Esophagus muscularis mucosa (tissue), 4 donors: Measurements from ENCODE around the gene PRDM16. TPM values are rescaled to one million over a fixed set of nuclear protein-coding genes. Genes with fewer than 3 reads are reported as not detected.

Experiments
- DNase-seq: peaks from one replicate; pipeline ENCODE4 v3.0.0-alpha.2; 2017; ENCODE audit errors: extremely low spot score
- H3K27ac ChIP-seq, 4 donors: fragments of 200-600 bp; sonication (generic); replicated peaks in 1 of 4; 1 replicate in 3 of 4; 2 replicates in 1 of 4; pipeline ENCODE4 v1.5.1; 2016 to 2019; ENCODE audit warnings: mild to moderate bottlenecking in 1 of 4
- H3K27me3 ChIP-seq, 4 donors: fragments of 200-600 bp; sonication (generic); one replicate each; pipeline versions ENCODE4 v1.5.1 to v1.6.0; 2016 to 2019
- H3K36me3 ChIP-seq, 4 donors: fragments of 200-600 bp; sonication (generic); one replicate each; pipeline ENCODE4 v1.5.1; 2016 to 2019
- H3K4me1 ChIP-seq, 4 donors: fragments of 200-600 bp; sonication (generic); one replicate each; pipeline ENCODE4 v1.5.1; 2016 to 2019
- H3K4me3 ChIP-seq, 4 donors: fragments of 200-600 bp; sonication (generic); 1 replicate in 2 of 4; 2 replicates in 2 of 4; pipeline ENCODE4 v1.5.1; 2016 to 2019; ENCODE audit warnings: mild to moderate bottlenecking in 4 of 4, moderate library complexity in 1 of 4
- H3K9me3 ChIP-seq, 4 donors: fragments of 200-600 bp; sonication (generic); 1 replicate in 3 of 4; 2 replicates in 1 of 4; pipeline ENCODE4 v1.5.1; 2016 to 2019
- EP300 ChIP-seq: sonication (generic); formaldehyde crosslinking; IDR thresholded peaks from one replicate; pipeline ENCODE4 v1.6.1; 2017; ENCODE audit warnings: antibody characterized with exemption
- POLR2A ChIP-seq: fragments of 450-650 bp; IDR thresholded peaks from one replicate; pipeline ENCODE4 v1.6.1; 2017; ENCODE audit warnings: antibody characterized with exemption, moderate library complexity, mild to moderate bottlenecking, low read depth
- POLR2AphosphoS5 ChIP-seq, 2 donors: sonication (generic); formaldehyde crosslinking; IDR thresholded peaks; one replicate each; pipeline ENCODE4 v1.6.1; 2017; ENCODE audit warnings: antibody characterized with exemption in 2 of 2
- WGBS: methylation state at CpG from one replicate; pipeline ENCODE4 v1.1.5; 2018; 5-methylcytosine and 5-hydroxymethylcytosine counted together
- intact Hi-C: fragments of 100-400 bp; cut with DNase I; formaldehyde crosslinking; loops from one replicate; pipeline ENCODE4 v1.15.1; 2023
- total RNA-seq, 4 donors: library from RNA; depleted of rRNA; stranded (reverse); fragments of >200 nt; gene quantifications; one replicate each; pipeline versions ENCODE4 v1.1.0 to v1.2.1, GENCODE V29; 2016
- TF ChIP-seq, protein P1 (sequence below), 3 experiments: fragments of 200-600 bp in 2 of 3; fragments of 450-650 bp in 1 of 3; sonication (generic) in 2 of 3; IDR thresholded peaks; one replicate each; pipeline ENCODE4 v1.5.1; 2017 to 2019; ENCODE audit warnings: antibody characterized with exemption in 3 of 3, mild to moderate bottlenecking in 2 of 3, moderate library complexity in 1 of 3

PRDM16 gene
- total RNA-seq, 4 donors from 2014 or later, result 1.2 to 4.4 (median 2.2) TPM

DNA sequence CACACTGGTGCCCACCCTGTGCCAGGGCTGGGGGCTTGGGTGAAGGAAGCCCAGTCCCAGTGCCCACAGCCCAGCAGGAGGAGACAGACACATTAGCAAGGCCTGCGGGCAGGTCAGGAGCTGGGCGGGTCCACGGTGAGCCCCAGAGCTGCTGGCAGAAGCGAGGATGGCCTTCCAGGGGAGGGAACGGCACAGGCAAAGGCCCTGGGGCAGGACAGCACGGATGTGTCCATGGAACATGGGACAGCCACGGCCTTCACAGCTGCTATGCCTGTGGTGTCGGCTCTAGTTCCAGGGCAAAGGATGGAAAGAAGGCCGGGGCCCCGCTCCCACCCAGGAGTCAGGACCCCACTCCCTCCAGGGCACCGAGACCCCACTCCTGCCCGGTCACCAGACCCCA is 220.5 kb downstream of the PRDM16 start:
- no peak overlapping the region for H3K4me3 ChIP-seq
- H3K27ac ChIP-seq, result no peak overlapping the region
- peaks cover 0 to 71% (median 0%) of the 10 kb centered on the region in 4 donors for H3K27me3 ChIP-seq
- no peak for TF ChIP-seq EP300
- TF ChIP-seq, protein P1, sequence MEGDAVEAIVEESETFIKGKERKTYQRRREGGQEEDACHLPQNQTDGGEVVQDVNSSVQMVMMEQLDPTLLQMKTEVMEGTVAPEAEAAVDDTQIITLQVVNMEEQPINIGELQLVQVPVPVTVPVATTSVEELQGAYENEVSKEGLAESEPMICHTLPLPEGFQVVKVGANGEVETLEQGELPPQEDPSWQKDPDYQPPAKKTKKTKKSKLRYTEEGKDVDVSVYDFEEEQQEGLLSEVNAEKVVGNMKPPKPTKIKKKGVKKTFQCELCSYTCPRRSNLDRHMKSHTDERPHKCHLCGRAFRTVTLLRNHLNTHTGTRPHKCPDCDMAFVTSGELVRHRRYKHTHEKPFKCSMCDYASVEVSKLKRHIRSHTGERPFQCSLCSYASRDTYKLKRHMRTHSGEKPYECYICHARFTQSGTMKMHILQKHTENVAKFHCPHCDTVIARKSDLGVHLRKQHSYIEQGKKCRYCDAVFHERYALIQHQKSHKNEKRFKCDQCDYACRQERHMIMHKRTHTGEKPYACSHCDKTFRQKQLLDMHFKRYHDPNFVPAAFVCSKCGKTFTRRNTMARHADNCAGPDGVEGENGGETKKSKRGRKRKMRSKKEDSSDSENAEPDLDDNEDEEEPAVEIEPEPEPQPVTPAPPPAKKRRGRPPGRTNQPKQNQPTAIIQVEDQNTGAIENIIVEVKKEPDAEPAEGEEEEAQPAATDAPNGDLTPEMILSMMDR (IDR thresholded peaks at IDR 0.05), result no peak
- TF ChIP-seq POLR2AphosphoS5 (IDR thresholded peaks at IDR 0.05), result no peak
- TF ChIP-seq POLR2A, result no peak
- H3K9me3 ChIP-seq, result no peaks in the 10 kb centered on the region
- 97% methylated on average over 11 of the region's 12 CpGs for WGBS
- no peak for DNase-seq
- H3K36me3 ChIP-seq, result no peaks in the 10 kb centered on the region
- intact Hi-C loops, result no loop called here
- H3K4me1 ChIP-seq, result peaks cover 0 to 8% (median 0%) of the 10 kb centered on the region in 4 donors

DNA sequence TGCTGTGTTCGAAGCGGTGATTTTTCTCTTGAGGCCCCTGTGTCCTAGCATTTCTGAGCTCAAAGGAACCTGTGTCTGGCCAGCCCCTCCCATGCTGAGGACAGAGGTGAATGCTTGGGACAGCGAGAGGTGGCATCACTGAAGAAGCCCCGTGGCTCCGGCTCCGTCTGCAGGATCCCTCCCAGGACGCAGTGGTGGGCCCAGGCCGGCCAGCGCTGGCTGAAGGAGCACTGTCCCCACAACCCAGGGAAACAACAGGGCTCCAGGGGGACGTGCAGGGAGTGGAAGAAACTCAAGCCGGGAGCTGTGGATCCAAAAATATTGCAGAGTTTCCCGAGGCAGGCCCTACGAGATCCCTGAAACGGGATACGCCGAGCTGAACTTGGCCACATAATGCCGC is 221.4 kb downstream of the PRDM16 start:
- intact Hi-C loops, result no loop called here
- Histone ChIP-seq H3K4me1 (peaks cover 0 to 8% (median 0%) of the 10 kb centered on the region in 4 donors), H3K27me3 (peaks cover 0 to 67% (median 0%) of the 10 kb centered on the region in 4 donors), H3K4me3 (no peak overlapping the region), H3K36me3 (no peaks in the 10 kb centered on the region), H3K27ac (no peak overlapping the region), H3K9me3 (no peaks in the 10 kb centered on the region)
- WGBS, result 88% methylated on average over 17 of the region's 17 CpGs
- TF ChIP-seq EP300 (no peak), POLR2A (no peak), POLR2AphosphoS5 (IDR thresholded peaks at IDR 0.05) (no peak)
- TF ChIP-seq, protein P1 (IDR thresholded peaks at IDR 0.05), result no peak
- DNase-seq, result no peak

DNA sequence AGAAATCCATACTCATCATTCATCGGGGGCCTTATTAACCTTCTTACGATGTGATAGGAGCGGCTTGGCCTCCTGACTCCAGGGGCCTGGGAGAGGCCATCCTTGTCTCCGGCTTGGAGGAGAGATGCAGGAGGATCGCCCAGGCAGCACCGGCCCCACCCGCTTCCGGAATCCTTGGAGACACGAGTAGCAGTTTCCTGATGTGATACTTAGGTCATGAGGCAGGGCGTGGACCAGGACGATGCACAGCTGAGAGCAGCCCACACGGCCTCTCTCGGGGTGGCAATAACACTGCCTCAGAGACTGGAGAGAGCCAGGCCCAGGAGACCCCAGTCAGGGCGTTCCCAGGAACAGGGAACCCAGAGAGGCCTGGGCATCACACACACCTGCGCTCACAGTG is 221.9 kb downstream of the PRDM16 start:
- no peak for DNase-seq
- Histone ChIP-seq H3K27ac (no peak overlapping the region), H3K27me3 (peaks cover 0 to 67% (median 0%) of the 10 kb centered on the region in 4 donors), H3K9me3 (no peaks in the 10 kb centered on the region), H3K4me3 (no peak overlapping the region), H3K36me3 (no peaks in the 10 kb centered on the region), H3K4me1 (peaks cover 0 to 8% (median 0%) of the 10 kb centered on the region in 4 donors)
- TF ChIP-seq POLR2A, result no peak
- TF ChIP-seq POLR2AphosphoS5 (IDR thresholded peaks at IDR 0.05), result no peak
- TF ChIP-seq EP300, result no peak
- TF ChIP-seq, protein P1 (IDR thresholded peaks at IDR 0.05), result no peak
- WGBS, result 93% methylated on average over 8 of the region's 15 CpGs
- intact Hi-C loops, result no loop called here

DNA sequence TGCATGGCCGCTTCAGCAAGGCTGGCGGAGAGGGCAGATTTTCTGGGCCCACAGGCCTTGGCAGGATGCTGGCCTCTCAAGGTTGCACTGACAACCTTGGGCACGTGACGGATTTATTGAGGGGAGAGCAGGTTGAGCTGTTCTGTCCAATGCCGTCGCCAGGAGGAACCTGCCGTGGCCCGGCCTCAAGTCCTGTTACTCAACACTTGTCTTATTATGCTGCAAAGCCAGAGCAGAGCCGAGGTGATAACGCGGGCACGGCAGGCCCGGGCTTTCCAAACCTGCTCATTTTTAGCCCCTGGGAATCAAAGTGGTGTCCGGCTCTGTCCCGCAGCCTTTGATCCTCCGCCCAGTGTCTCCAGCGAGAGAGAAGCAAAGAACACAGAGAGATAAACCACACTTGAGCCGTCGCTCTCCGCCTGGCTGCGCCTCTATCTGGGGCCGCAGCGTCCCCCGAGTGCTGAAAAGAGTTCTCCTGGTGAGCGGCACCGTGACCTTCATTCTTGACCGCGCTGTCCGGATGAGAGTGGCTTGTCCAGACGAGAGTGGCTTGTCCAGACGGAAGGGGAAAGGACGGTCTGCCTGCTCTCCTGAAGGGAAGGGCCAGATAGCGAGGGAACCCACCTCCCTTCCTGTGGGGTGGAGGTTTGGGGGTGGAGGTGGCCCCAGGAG is 223.2 kb downstream of the PRDM16 start:
- Histone ChIP-seq H3K27ac (no peak overlapping the region), H3K4me1 (peaks cover 0 to 8% (median 0%) of the 10 kb centered on the region in 4 donors), H3K27me3 (peaks cover 0 to 69% (median 0%) of the 10 kb centered on the region in 4 donors), H3K9me3 (no peaks in the 10 kb centered on the region), H3K36me3 (no peaks in the 10 kb centered on the region), H3K4me3 (no peak overlapping the region)
- no peak for DNase-seq
- TF ChIP-seq EP300, result no peak
- 92% methylated on average over 33 of the region's 33 CpGs for WGBS
- intact Hi-C loops, result no loop called here

DNA sequence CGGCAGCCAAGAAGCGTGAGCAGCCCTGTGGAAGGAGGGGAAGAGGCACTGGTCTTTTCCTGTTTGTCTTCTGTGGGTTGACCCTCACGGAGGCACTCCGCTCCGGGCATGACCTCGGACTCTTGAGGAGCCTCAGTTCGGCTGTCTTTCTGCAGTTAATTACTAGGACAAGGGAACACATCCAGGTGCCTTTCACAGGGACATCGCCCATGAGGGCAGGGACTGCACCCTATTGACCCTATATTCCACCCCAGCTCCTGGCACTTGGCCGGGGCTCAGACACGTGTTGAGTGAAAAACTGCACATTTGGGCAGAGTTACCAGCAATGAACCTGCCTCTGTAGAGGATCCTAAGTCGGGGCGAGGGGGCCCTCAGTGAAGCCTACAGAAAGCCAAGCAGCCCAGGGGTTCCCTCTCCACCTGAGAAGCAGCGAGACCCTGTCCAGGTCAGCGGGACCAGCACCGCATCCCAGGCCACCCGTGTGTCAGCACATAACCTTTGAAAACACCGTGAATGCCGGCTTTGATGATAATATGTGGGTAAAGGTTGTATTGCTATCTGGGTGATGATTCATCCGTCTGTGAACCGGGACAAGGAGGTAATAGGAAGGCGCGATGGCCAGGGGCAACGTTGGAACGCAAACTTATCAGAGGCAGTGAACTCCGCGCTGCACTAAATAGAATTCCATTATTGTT is 224.0 kb downstream of the PRDM16 start:
- DNase-seq, result no peak
- H3K4me1 ChIP-seq, result peaks cover 0 to 8% (median 0%) of the 10 kb centered on the region in 4 donors
- intact Hi-C loops, result no loop called here
- WGBS, result 94% methylated on average over 24 of the region's 26 CpGs
- no peak overlapping the region for H3K27ac ChIP-seq
- H3K36me3 ChIP-seq, result no peaks in the 10 kb centered on the region
- no peaks in the 10 kb centered on the region for H3K9me3 ChIP-seq
- no peak overlapping the region for H3K4me3 ChIP-seq
- no peak for TF ChIP-seq EP300
- TF ChIP-seq, protein P1 (IDR thresholded peaks at IDR 0.05), result no peak
- no peak for TF ChIP-seq POLR2AphosphoS5 (IDR thresholded peaks at IDR 0.05)
- no peak for TF ChIP-seq POLR2A
- H3K27me3 ChIP-seq, result peaks cover 0 to 71% (median 0%) of the 10 kb centered on the region in 4 donors
